ENCODE results near the gene ALKBH5.

DNA sequence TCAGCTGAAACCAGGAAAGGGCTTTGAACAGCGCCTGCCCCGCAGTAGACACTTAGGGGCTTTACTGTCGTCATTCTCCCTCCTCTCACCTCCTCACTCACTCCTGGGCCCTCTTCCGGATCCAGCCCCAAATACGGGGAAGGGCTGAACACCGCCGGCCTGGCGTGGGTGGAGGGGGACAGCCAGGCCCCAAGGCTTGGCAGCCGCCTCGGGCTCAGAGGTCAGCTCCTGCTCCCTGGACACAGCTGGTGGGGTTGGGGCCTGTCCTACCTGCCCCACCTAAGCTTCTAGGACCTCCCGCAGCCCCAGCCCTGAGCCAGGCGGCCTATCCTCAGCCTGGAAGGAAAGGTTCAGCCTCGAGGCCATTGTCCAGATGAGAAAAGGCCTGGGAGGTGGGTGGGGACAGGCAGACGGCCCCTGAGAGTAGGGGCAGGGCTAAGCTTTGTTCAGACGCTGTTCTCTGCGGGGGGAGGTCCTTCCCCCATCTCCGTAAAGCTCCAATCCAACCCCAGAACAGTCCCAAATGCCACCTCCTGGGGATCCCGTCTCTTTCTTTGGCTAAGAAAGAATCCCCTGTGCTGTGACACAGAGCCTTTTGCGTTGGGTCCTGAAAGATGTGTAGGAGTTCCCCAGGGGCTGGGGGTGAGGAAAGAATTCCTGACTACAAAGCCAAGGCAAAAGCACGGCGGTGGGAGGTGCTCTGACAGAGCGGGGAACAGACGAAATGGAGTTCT is 40.9 kb downstream of the ALKBH5 start:
- TF ChIP-seq, protein P1, sequence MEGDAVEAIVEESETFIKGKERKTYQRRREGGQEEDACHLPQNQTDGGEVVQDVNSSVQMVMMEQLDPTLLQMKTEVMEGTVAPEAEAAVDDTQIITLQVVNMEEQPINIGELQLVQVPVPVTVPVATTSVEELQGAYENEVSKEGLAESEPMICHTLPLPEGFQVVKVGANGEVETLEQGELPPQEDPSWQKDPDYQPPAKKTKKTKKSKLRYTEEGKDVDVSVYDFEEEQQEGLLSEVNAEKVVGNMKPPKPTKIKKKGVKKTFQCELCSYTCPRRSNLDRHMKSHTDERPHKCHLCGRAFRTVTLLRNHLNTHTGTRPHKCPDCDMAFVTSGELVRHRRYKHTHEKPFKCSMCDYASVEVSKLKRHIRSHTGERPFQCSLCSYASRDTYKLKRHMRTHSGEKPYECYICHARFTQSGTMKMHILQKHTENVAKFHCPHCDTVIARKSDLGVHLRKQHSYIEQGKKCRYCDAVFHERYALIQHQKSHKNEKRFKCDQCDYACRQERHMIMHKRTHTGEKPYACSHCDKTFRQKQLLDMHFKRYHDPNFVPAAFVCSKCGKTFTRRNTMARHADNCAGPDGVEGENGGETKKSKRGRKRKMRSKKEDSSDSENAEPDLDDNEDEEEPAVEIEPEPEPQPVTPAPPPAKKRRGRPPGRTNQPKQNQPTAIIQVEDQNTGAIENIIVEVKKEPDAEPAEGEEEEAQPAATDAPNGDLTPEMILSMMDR (IDR thresholded peaks at IDR 0.05; ENCODE audit: low read depth, low read length) = no peak
- TF ChIP-seq POLR2A (IDR thresholded peaks at IDR 0.05; ENCODE audit: extremely low read depth, insufficient read length) = no peak
- no peak for TF ChIP-seq MAX (IDR thresholded peaks at IDR 0.05; ENCODE audit: low read depth, low read length)
- TF ChIP-seq MYC (IDR thresholded peaks at IDR 0.05; ENCODE audit: low read depth, low read length) = no peak

All from NB4 (cell line).